ENCODE results near the gene MYZAP. TPM values are rescaled to one million over a fixed set of nuclear protein-coding genes. Genes with fewer than 3 reads are reported as not detected.

Gene MYZAP
- total and polyA plus RNA-seq, 11 donors = 280 to 1,065 (median 610) TPM

GRCh38 chr15:57677204-57677603 is 85.5 kb downstream of the MYZAP start:
- TF ChIP-seq CTCF (IDR thresholded peaks at IDR 0.05) (no peak), POLR2A (IDR thresholded peaks at IDR 0.05) (no peak)

GRCh38 chr15:57680021-57680420 is 88.3 kb downstream of the MYZAP start:
- Histone ChIP-seq H3K27me3 (no peaks in the 10 kb centered on the region), H3K9me3 (no peaks in the 10 kb centered on the region), H3K4me1 (peaks cover 4 to 83% (median 29%) of the 10 kb centered on the region in 12 donors), H3K36me3 (peaks cover 0 to 36% (median 8%) of the 10 kb centered on the region in 9 donors), H3K27ac (peak overlapping the region in 6 of 12 donors; percentile 5 to 74 (median 34)), H3K4me3 (no peak overlapping the region)
- DNase-seq = no peak
- TF ChIP-seq POLR2A (IDR thresholded peaks at IDR 0.05) = no peak
- intact Hi-C loops (cut with DNase I) = no loop called here
- WGBS, 4 donors = 86 to 95% (median 94%) methylated on average over 1 of the region's 1 CpG
- ATAC-seq = peak in 2 of 4 donors; percentile 18 to 38

More at GRCh38 chr15:57677204-57677603, 85.5 kb downstream of the MYZAP start:
- 88 to 94% (median 93%) methylated on average over 3 of the region's 3 CpGs for WGBS, 4 donors
- Histone ChIP-seq H3K27me3 (no peaks in the 10 kb centered on the region), H3K36me3 (peaks cover 0 to 30% (median 5%) of the 10 kb centered on the region in 9 donors), H3K4me1 (peaks cover 0 to 81% (median 29%) of the 10 kb centered on the region in 12 donors), H3K9me3 (no peaks in the 10 kb centered on the region), H3K4me3 (no peak overlapping the region), H3K27ac (peak overlapping the region in 1 of 12 donors; percentile 21)
- intact Hi-C loops (cut with DNase I) = loop anchor here in 1 of 10 donors (10.0 kb wide), 1 partner anchor 48 kb away; no protein-coding TSS in a partner anchor
- ATAC-seq = no peak
- DNase-seq = no peak

GRCh38 chr15:57681011-57681410 is 89.3 kb downstream of the MYZAP start:
- H3K4me1 ChIP-seq = peaks cover 4 to 83% (median 35%) of the 10 kb centered on the region in 12 donors
- H3K4me3 ChIP-seq = no peak overlapping the region
- TF ChIP-seq CTCF (IDR thresholded peaks at IDR 0.05) (no peak), POLR2A (IDR thresholded peaks at IDR 0.05) (no peak)
- peaks cover 0 to 27% (median 4%) of the 10 kb centered on the region in 9 donors for H3K36me3 ChIP-seq
- DNase-seq = no peak
- whole genome bisulfite sequencing, 4 donors = 94 to 98% (median 97%) methylated on average over 1 of the region's 1 CpG
- no peaks in the 10 kb centered on the region for H3K9me3 ChIP-seq
- peak in 1 of 4 donors; percentile 14 for ATAC-seq
- H3K27me3 ChIP-seq = no peaks in the 10 kb centered on the region
- peak overlapping the region in 7 of 12 donors; percentile 1 to 80 (median 40) for H3K27ac ChIP-seq
- intact Hi-C loops (cut with DNase I) = no loop called here

GRCh38 chr15:57683481-57683880 is 91.8 kb downstream of the MYZAP start:
- H3K27me3 ChIP-seq = no peaks in the 10 kb centered on the region
- peaks cover 4 to 76% (median 36%) of the 10 kb centered on the region in 12 donors for H3K4me1 ChIP-seq
- TF ChIP-seq POLR2A (IDR thresholded peaks at IDR 0.05) (no peak), CTCF (IDR thresholded peaks at IDR 0.05) (no peak)
- peak overlapping the region in 11 of 12 donors; percentile 40 to 80 (median 64) for H3K27ac ChIP-seq
- intact Hi-C loops (cut with DNase I) = no loop called here
- DNase-seq (no peak), ATAC-seq (no peak)
- 53 to 72% (median 57%) methylated on average over 1 of the region's 1 CpG for WGBS, 4 donors
- no peak overlapping the region for H3K4me3 ChIP-seq
- no peaks in the 10 kb centered on the region for H3K9me3 ChIP-seq
- H3K36me3 ChIP-seq = peaks cover 0 to 21% (median 4%) of the 10 kb centered on the region in 9 donors

Data from heart left ventricle (tissue), 16 donors.